CD14-positive monocyte (primary cell): ENCODE results near the gene CDRT4. TPM values are rescaled to one million over a fixed set of nuclear protein-coding genes. Genes with fewer than 3 reads are reported as not detected.

Source experiments
- DNase-seq, 3 donors: peaks; one replicate each; pipeline ENCODE4 v3.0.0-alpha.2; 2011 to 2022
- H2AFZ ChIP-seq: 2 replicates; pipeline ENCODE4 v1.6.0; 2012; ENCODE audit warnings: mild to moderate bottlenecking, low read depth, low read length, inconsistent platforms; ENCODE audit not compliant: insufficient read depth, poor library complexity, severe bottlenecking
- H3K27ac ChIP-seq, 2 donors: 1 replicate in 1 of 2; 2 replicates in 1 of 2; pipeline ENCODE4 v1.5.1; 2012 to 2013; ENCODE audit warnings: low read length in 2 of 2, control low read depth in 1 of 2, inconsistent platforms in 1 of 2, low read depth in 1 of 2, mild to moderate bottlenecking in 1 of 2
- H3K27me3 ChIP-seq, 2 donors: one replicate each; pipeline versions ENCODE4 v1.6.0 to v1.6.1; 2011 to 2013; ENCODE audit warnings: low read length in 2 of 2; ENCODE audit not compliant: control insufficient read depth in 2 of 2, insufficient read depth in 2 of 2
- H3K36me3 ChIP-seq, 2 donors: replicated peaks in 1 of 2; 1 replicate in 1 of 2; 2 replicates in 1 of 2; pipeline versions ENCODE4 v1.5.1 to v1.6.1; 2012 to 2013; ENCODE audit warnings: low read length in 2 of 2, control low read depth in 1 of 2, inconsistent platforms in 1 of 2, mild to moderate bottlenecking in 1 of 2; ENCODE audit not compliant: insufficient read depth in 2 of 2, control insufficient read depth in 1 of 2
- H3K4me1 ChIP-seq, 2 donors: 1 replicate in 1 of 2; 2 replicates in 1 of 2; pipeline versions ENCODE4 v1.5.1 to v1.6.1; 2012 to 2013; ENCODE audit warnings: low read length in 2 of 2, control low read depth in 1 of 2, inconsistent platforms in 1 of 2, mild to moderate bottlenecking in 1 of 2, moderate library complexity in 1 of 2; ENCODE audit not compliant: insufficient read depth in 2 of 2, control insufficient read depth in 1 of 2
- H3K4me2 ChIP-seq: replicated peaks from 2 replicates; pipeline ENCODE3; 2012; ENCODE audit warnings: low read length, moderate library complexity, mild to moderate bottlenecking; ENCODE audit not compliant: poor library complexity, severe bottlenecking; ENCODE audit errors: extremely low read depth
- H3K4me3 ChIP-seq, 3 experiments: fragments of 200-600 bp in 1 of 3; sonication (generic) in 1 of 3; replicated peaks in 1 of 3; 1 replicate in 2 of 3; 2 replicates in 1 of 3; pipeline ENCODE4 v1.5.1; 2011 to 2013; ENCODE audit warnings: low read length in 3 of 3, mild to moderate bottlenecking in 3 of 3, control low read depth in 2 of 3, low read depth in 2 of 3, inconsistent platforms in 1 of 3, moderate library complexity in 1 of 3
- H3K79me2 ChIP-seq: 2 replicates; pipeline ENCODE4 v1.6.0; 2012; ENCODE audit warnings: mild to moderate bottlenecking, control low read depth, inconsistent platforms, low read length, moderate library complexity; ENCODE audit not compliant: insufficient read depth
- H3K9ac ChIP-seq: 2 replicates; pipeline ENCODE4 v1.6.0; 2017; ENCODE audit warnings: low read length, mild to moderate bottlenecking; ENCODE audit not compliant: insufficient read depth, poor library complexity, severe bottlenecking
- H3K9me3 ChIP-seq, 2 donors: replicated peaks in 1 of 2; 1 replicate in 1 of 2; 2 replicates in 1 of 2; pipeline versions ENCODE4 v1.5.1 to v1.6.1; 2012 to 2013; ENCODE audit warnings: low read length in 2 of 2, control low read depth in 1 of 2; ENCODE audit not compliant: control insufficient read depth in 1 of 2, insufficient read depth in 1 of 2
- H4K20me1 ChIP-seq: 2 replicates; pipeline ENCODE4 v1.6.0; 2012; ENCODE audit warnings: mild to moderate bottlenecking, low read length, control low read depth, moderate library complexity; ENCODE audit not compliant: insufficient read depth
- H3K27ac Mint-ChIP-seq, 7 donors: one replicate each; pipeline ENCODE4 v1.8.0; 2020; ENCODE audit warnings: mild to moderate bottlenecking in 7 of 7, mixed read lengths in 7 of 7, moderate library complexity in 6 of 7, inconsistent platforms in 2 of 7
- H3K27me3 Mint-ChIP-seq, 3 donors: one replicate each; pipeline ENCODE4 v1.8.0; 2021 to 2022; ENCODE audit warnings: low read depth in 3 of 3, mild to moderate bottlenecking in 3 of 3, mixed read lengths in 3 of 3, moderate library complexity in 3 of 3, inconsistent platforms in 1 of 3
- H3K36me3 Mint-ChIP-seq, 2 donors: one replicate each; pipeline ENCODE4 v1.8.0; 2020; ENCODE audit warnings: mixed read lengths in 2 of 2, inconsistent platforms in 1 of 2, mild to moderate bottlenecking in 1 of 2
- H3K4me1 Mint-ChIP-seq: one replicate; pipeline ENCODE4 v1.8.0; 2020; ENCODE audit warnings: mild to moderate bottlenecking, mixed read lengths
- H3K4me3 Mint-ChIP-seq, 2 donors: one replicate each; pipeline ENCODE4 v1.8.0; 2020; ENCODE audit warnings: mild to moderate bottlenecking in 2 of 2, mixed read lengths in 2 of 2, moderate library complexity in 1 of 2
- H3K9me3 Mint-ChIP-seq, 7 donors: one replicate each; pipeline ENCODE4 v1.8.0; 2020 to 2022; ENCODE audit warnings: mixed read lengths in 7 of 7, mild to moderate bottlenecking in 6 of 7, moderate library complexity in 6 of 7, inconsistent platforms in 2 of 7
- WGBS: methylation state at CpG from one replicate; pipeline ENCODE4 v1.1.5; 2013; ENCODE audit warnings: missing lambda C conversion rate; ENCODE audit not compliant: insufficient coverage; 5-methylcytosine and 5-hydroxymethylcytosine counted together
- intact Hi-C, 2 donors: fragments of 100-400 bp; cut with micrococcal nuclease; formaldehyde crosslinking; loops; one replicate each; pipeline versions ENCODE4 v1.15.0 to v1.15.1; 2023
- polyA plus RNA-seq, 3 donors: library from polyadenylated mRNA; depleted of rRNA in 1 of 3; unstranded in 2 of 3; stranded (reverse) in 1 of 3; fragments of 300-500 nt in 2 of 3; fragments of >200 nt in 1 of 3; fragmentation: Illumina TruSeq in 2 of 3; gene quantifications; 1 replicate in 2 of 3; 2 replicates in 1 of 3; pipeline ENCODE4 v1.2.3, GENCODE V29; 2012 to 2021
- TF ChIP-seq, protein P1 (sequence below): fragments of 200-600 bp; IDR thresholded peaks from one replicate; pipeline ENCODE4 v1.8.0; 2022; ENCODE audit warnings: antibody characterized with exemption, mild to moderate bottlenecking

CDRT4 gene
- polyA plus RNA-seq, 3 donors = 0.34 to 0.71 TPM; not detected in 1

DNA sequence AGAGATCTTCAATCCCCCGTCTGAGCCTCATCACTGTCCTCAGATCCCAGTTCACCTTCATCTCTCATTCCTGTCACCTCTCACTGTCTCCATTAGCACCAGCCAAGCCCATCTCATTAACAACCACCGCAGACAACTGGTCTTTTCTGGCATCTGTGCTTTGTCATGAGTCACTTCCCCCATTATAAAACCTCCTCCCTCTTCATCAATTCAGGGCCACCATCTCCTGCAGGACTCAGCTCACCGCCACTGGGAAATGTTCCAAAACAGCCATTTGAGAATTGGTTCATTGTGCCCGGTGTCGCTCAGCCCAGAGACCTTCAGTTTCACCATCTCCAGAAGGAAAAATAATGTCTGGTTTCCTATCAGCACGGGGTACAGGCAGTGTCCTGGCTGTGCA is 69.1 kb downstream of the CDRT4 start:
- no peaks in the 10 kb centered on the region for H3K79me2 ChIP-seq
- H3K27ac Mint-ChIP-seq = no peak overlapping the region
- no peaks in the 10 kb centered on the region for H3K27me3 ChIP-seq
- H3K36me3 Mint-ChIP-seq = no peaks in the 10 kb centered on the region
- peaks cover 2% of the 10 kb centered on the region in 3 donors for H3K27me3 Mint-ChIP-seq
- no peaks in the 10 kb centered on the region for H3K36me3 ChIP-seq
- TF ChIP-seq, protein P1, sequence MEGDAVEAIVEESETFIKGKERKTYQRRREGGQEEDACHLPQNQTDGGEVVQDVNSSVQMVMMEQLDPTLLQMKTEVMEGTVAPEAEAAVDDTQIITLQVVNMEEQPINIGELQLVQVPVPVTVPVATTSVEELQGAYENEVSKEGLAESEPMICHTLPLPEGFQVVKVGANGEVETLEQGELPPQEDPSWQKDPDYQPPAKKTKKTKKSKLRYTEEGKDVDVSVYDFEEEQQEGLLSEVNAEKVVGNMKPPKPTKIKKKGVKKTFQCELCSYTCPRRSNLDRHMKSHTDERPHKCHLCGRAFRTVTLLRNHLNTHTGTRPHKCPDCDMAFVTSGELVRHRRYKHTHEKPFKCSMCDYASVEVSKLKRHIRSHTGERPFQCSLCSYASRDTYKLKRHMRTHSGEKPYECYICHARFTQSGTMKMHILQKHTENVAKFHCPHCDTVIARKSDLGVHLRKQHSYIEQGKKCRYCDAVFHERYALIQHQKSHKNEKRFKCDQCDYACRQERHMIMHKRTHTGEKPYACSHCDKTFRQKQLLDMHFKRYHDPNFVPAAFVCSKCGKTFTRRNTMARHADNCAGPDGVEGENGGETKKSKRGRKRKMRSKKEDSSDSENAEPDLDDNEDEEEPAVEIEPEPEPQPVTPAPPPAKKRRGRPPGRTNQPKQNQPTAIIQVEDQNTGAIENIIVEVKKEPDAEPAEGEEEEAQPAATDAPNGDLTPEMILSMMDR = no peak
- no peak overlapping the region for H3K9ac ChIP-seq
- intact Hi-C loops = no loop called here
- no peak overlapping the region for H3K4me3 ChIP-seq
- no peaks in the 10 kb centered on the region for H4K20me1 ChIP-seq
- peaks cover 10% of the 10 kb centered on the region for H3K4me1 Mint-ChIP-seq
- peak overlapping the region; percentile 11 for H2AFZ ChIP-seq
- WGBS = 33% methylated on average over 2 of the region's 6 CpGs
- H3K4me1 ChIP-seq = no peaks in the 10 kb centered on the region
- peaks cover 0 to 8% (median 1%) of the 10 kb centered on the region in 7 donors for H3K9me3 Mint-ChIP-seq
- DNase-seq = no peak
- no peak overlapping the region for H3K27ac ChIP-seq
- no peaks in the 10 kb centered on the region for H3K9me3 ChIP-seq
- no peak overlapping the region for H3K4me2 ChIP-seq
- peak overlapping the region in 1 of 2 donors; percentile 47 for H3K4me3 Mint-ChIP-seq

DNA sequence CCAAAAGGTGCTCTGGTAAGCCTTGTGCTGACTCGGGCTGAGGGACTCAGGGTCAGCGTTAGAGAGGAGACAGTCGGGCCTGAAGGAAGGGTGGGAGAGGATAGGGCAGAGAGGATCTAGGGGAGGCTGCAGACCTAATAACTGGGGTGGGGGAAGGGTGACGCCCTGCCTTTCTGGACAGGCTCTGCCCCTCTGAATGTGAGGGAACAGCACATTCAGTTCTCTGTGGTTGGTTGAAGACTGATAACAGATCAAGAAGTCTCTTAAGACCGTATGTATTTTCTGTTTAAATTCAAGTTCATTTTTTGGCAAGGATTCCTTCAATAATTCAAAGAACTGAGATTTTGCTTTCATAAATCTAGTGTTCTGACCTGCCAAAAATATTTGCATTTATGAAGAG is 69.8 kb downstream of the CDRT4 start:
- WGBS = 94% methylated on average over 4 of the region's 5 CpGs
- Histone ChIP-seq H3K4me1 (no peaks in the 10 kb centered on the region), H3K27me3 (no peaks in the 10 kb centered on the region), H3K27ac (no peak overlapping the region), H3K9ac (no peak overlapping the region), H3K4me3 (no peak overlapping the region), H4K20me1 (no peaks in the 10 kb centered on the region), H3K79me2 (no peaks in the 10 kb centered on the region), H3K4me2 (no peak overlapping the region), H3K9me3 (no peaks in the 10 kb centered on the region), H3K36me3 (no peaks in the 10 kb centered on the region), H2AFZ (no peak overlapping the region)
- TF ChIP-seq, protein P1 = no peak
- Mint-ChIP-seq H3K27me3 (peaks cover 2 to 5% (median 2%) of the 10 kb centered on the region in 3 donors), H3K36me3 (no peaks in the 10 kb centered on the region), H3K4me3 (no peak overlapping the region), H3K4me1 (peaks cover 10% of the 10 kb centered on the region), H3K9me3 (peaks cover 0 to 8% (median 2%) of the 10 kb centered on the region in 7 donors), H3K27ac (no peak overlapping the region)
- DNase-seq = no peak
- intact Hi-C loops = no loop called here
